H1 (cell line): ENCODE results near the gene RCL1. TPM values are rescaled to one million over a fixed set of nuclear protein-coding genes. Genes with fewer than 3 reads are reported as not detected.

ENCODE experiments used
- CHD7 ChIP-seq: fragments of 300-600 bp; sonication (generic); IDR thresholded peaks from 2 replicates; pipeline ENCODE4 v1.7.1; 2012; ENCODE audit warnings: low read length, moderate library complexity, mild to moderate bottlenecking, inconsistent platforms; ENCODE audit not compliant: insufficient replicate concordance
- CTCF ChIP-seq, 3 experiments: IDR thresholded peaks; 1 replicate in 2 of 3; 2 replicates in 1 of 3; pipeline versions ENCODE4 v1.5.1 to v1.6.1; 2011; ENCODE audit warnings: low read length in 3 of 3, mild to moderate bottlenecking in 3 of 3, inconsistent platforms in 2 of 3, low read depth in 1 of 3, moderate library complexity in 1 of 3; ENCODE audit not compliant: insufficient read depth in 1 of 3; ENCODE audit errors: control extremely low read depth in 1 of 3
- FOSL1 ChIP-seq: IDR thresholded peaks from 2 replicates; pipeline ENCODE4 v1.6.1; 2011; ENCODE audit warnings: mild to moderate bottlenecking, low read depth, low read length, moderate library complexity; ENCODE audit not compliant: insufficient read depth
- PHF8 ChIP-seq: fragments of 200-600 bp; sonication (generic); conservative IDR thresholded peaks from 2 replicates; pipeline ENCODE4 v1.7.1; 2012; ENCODE audit warnings: low read depth, mild to moderate bottlenecking, inconsistent platforms, low read length, moderate library complexity
- RNF2 ChIP-seq: fragments of 200-900, 300-1000 bp; sonication (generic); IDR thresholded peaks from 2 replicates; pipeline ENCODE4 v1.7.1; 2016; ENCODE audit warnings: borderline replicate concordance, low read depth, mild to moderate bottlenecking, antibody characterized with exemption, low read length; ENCODE audit not compliant: poor library complexity, severe bottlenecking; ENCODE audit errors: missing control alignments
- USF2 ChIP-seq: IDR thresholded peaks from 2 replicates; pipeline ENCODE4 v1.6.1; 2011; ENCODE audit warnings: low read length, improper control_type of control experiment
- polyA plus RNA-seq, 7 experiments: library from polyadenylated mRNA; depleted of rRNA in 3 of 7; stranded (reverse) in 5 of 7; unstranded in 2 of 7; fragments of >200 nt in 5 of 7; fragments of 200-250 nt in 2 of 7; gene quantifications; 1 replicate in 5 of 7; 2 replicates in 1 of 7; 4 replicates in 1 of 7; pipeline versions ENCODE4 v1.2.1 to v1.2.3, GENCODE V29; 2011 to 2013; ENCODE audit warnings: missing spikeins in 2 of 7, mixed read lengths in 2 of 7
- total RNA-seq: library from RNA; stranded (reverse); fragmentation: NEBNext Ultra II Directional; extraction: Animal tissue kit (Norgen Biotek cat#: 25700); gene quantifications from 2 replicates; pipeline ENCODE4 v1.2.1, GENCODE V29; 2021

The RCL1 gene
- total and polyA plus RNA-seq, 2 of the 8 experiments (the other 6 are each of a cell fraction or from before 2014, with no cell fraction given), result 21.0 to 29.5 TPM

- TF ChIP-seq RNF2 (no peak), USF2 (no peak), CHD7 (no peak), CTCF (IDR thresholded peaks at IDR 0.05; ENCODE audit: control extremely low read depth in 1 of 3, insufficient read depth in 1 of 3, low read depth in 1 of 3, low read length in 3 of 3) (no peak), FOSL1 (no peak), PHF8 (no peak)
Observed at GRCh38 chr9:4781408-4781807, 11.3 kb upstream of the RCL1 start (continued).
